Thyroid gland (tissue), 4 donors: ENCODE results near the gene BHMT2.

Experiments
- POLR2A ChIP-seq, 2 donors: fragments of 450-650 bp; IDR thresholded peaks; one replicate each; pipeline ENCODE4 v1.6.1; 2017; ENCODE audit warnings: antibody characterized with exemption in 2 of 2, mild to moderate bottlenecking in 2 of 2, moderate library complexity in 1 of 2
- TF ChIP-seq, protein P1 (sequence below), 6 experiments: fragments of 200-600 bp in 3 of 6; fragments of 450-650 bp in 3 of 6; sonication (generic) in 3 of 6; IDR thresholded peaks; one replicate each; pipeline ENCODE4 v1.5.1; 2016 to 2019; ENCODE audit warnings: antibody characterized with exemption in 6 of 6, mild to moderate bottlenecking in 2 of 6, inconsistent platforms in 1 of 6, moderate library complexity in 1 of 6

GRCh38 chr5:79124607-79125006, 55.0 kb downstream of the BHMT2 start:
- TF ChIP-seq, protein P1, sequence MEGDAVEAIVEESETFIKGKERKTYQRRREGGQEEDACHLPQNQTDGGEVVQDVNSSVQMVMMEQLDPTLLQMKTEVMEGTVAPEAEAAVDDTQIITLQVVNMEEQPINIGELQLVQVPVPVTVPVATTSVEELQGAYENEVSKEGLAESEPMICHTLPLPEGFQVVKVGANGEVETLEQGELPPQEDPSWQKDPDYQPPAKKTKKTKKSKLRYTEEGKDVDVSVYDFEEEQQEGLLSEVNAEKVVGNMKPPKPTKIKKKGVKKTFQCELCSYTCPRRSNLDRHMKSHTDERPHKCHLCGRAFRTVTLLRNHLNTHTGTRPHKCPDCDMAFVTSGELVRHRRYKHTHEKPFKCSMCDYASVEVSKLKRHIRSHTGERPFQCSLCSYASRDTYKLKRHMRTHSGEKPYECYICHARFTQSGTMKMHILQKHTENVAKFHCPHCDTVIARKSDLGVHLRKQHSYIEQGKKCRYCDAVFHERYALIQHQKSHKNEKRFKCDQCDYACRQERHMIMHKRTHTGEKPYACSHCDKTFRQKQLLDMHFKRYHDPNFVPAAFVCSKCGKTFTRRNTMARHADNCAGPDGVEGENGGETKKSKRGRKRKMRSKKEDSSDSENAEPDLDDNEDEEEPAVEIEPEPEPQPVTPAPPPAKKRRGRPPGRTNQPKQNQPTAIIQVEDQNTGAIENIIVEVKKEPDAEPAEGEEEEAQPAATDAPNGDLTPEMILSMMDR (IDR thresholded peaks at IDR 0.05): no peak
- no peak for TF ChIP-seq POLR2A (IDR thresholded peaks at IDR 0.05)
